ENCODE results near the gene WNK2. TPM values are rescaled to one million over a fixed set of nuclear protein-coding genes. Genes with fewer than 3 reads are reported as not detected.
A peak's percentile ranks its signal among the peaks of the same experiment; 100 is the strongest.

WNK2 gene
- total RNA-seq, 1 experiment from 2014 or later, result 0.07 TPM

GRCh38 chr9:93302586-93303257 lies 118.8 kb downstream of the WNK2 start:
- POLR2A ChIA-PET, result interaction anchor here (0.9 kb wide), 2 partner anchors 10 to 183 kb away, joined by 4 to 5 read pairs; no protein-coding TSS in a partner anchor
- BruUV-seq (replicated peaks), result no TSS peak
- Mint-ChIP-seq H3K4me3 (ENCODE audit: unreplicated experiment) (no peak overlapping the region), H3K36me3 (ENCODE audit: insufficient read depth, unreplicated experiment) (no peaks in the 10 kb centered on the region), H3K27ac (ENCODE audit: low read depth, unreplicated experiment) (no peak overlapping the region), H3K9me3 (ENCODE audit: unreplicated experiment) (no peaks in the 10 kb centered on the region), H3K4me1 (ENCODE audit: insufficient read depth, unreplicated experiment) (no peaks in the 10 kb centered on the region), H3K27me3 (ENCODE audit: insufficient read depth, unreplicated experiment) (no peaks in the 10 kb centered on the region)
- CTCF ChIA-PET, result interaction anchor here (0.6 to 2.5 kb wide), 32 partner anchors 10 to 502 kb away, joined by 3 to 19 read pairs (median 3); no protein-coding TSS in a partner anchor
- DNase-seq (ENCODE audit: unreplicated experiment), result peak; percentile 69
- intact Hi-C loops (cut with micrococcal nuclease), result loop anchor here (1.0 to 10.0 kb wide), 2 partner anchors 142 to 298 kb away; no protein-coding TSS in a partner anchor
- TF ChIP-seq CTCF (IDR thresholded peaks at IDR 0.05; ENCODE audit: unreplicated experiment), result peak; percentile 54

- ChIA-PET POLR2A (interaction anchor here (0.9 kb wide), 2 partner anchors 10 to 183 kb away, joined by 4 to 5 read pairs; no protein-coding TSS in a partner anchor), CTCF (interaction anchor here (0.6 to 2.5 kb wide), 30 partner anchors 9 to 347 kb away, joined by 3 to 19 read pairs (median 3); no protein-coding TSS in a partner anchor)
- Mint-ChIP-seq H3K36me3 (ENCODE audit: insufficient read depth, unreplicated experiment) (no peaks in the 10 kb centered on the region), H3K27me3 (ENCODE audit: insufficient read depth, unreplicated experiment) (no peaks in the 10 kb centered on the region), H3K27ac (ENCODE audit: low read depth, unreplicated experiment) (no peak overlapping the region), H3K4me3 (ENCODE audit: unreplicated experiment) (no peak overlapping the region), H3K9me3 (ENCODE audit: unreplicated experiment) (no peaks in the 10 kb centered on the region), H3K4me1 (ENCODE audit: insufficient read depth, unreplicated experiment) (no peaks in the 10 kb centered on the region)
- BruUV-seq (replicated peaks), result no TSS peak
- intact Hi-C loops (cut with micrococcal nuclease), result loop anchor here (10.0 kb wide), 1 partner anchor 299 kb away; no protein-coding TSS in a partner anchor
- no peak for DNase-seq (ENCODE audit: unreplicated experiment)
- no peak for TF ChIP-seq CTCF (IDR thresholded peaks at IDR 0.05; ENCODE audit: unreplicated experiment)
Measured at GRCh38 chr9:93303258-93303771, 119.4 kb downstream of the WNK2 start.

DNA sequence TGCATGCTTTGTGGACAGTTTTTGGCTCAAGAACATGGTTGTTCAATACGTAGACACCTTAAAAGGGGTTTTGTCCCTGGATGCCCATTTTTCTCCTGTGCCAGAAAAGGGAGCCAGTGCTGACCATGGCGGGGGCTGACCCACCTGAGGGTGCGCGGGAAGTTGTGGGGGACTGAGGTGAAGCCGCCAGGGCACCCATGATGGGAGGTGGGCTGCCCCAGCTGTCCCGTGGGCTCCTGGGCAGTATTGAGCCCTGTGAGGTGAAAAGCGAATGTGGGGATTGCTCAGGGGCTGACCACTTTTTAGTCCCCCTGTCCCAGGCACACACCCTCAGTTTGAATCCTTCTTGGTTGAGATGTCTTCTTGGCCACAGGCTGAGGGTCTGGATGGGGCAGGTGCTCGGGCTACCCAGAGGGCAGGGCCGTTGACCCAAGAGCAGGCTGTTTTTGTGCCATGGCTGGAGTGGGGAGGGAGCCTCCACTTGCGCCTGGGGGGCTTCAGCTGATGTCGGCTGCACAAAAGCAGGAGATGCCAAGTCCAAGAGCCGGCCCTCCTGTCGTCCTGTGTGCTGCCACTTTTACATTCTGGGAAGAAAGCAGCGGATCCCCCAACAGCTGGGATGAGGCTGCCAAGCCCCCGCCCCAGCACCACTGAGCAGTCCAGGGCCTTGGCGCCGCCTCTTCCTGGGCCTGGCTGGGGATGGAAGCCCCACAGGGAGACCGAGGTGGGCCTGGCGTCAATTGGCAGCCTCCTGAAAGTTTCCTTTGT lies 120.1 kb downstream of the WNK2 start:
- POLR2A ChIA-PET, result no interaction called here
- TF ChIP-seq CTCF (IDR thresholded peaks at IDR 0.05; ENCODE audit: unreplicated experiment), result no peak
- H3K4me1 Mint-ChIP-seq (ENCODE audit: insufficient read depth, unreplicated experiment), result no peaks in the 10 kb centered on the region
- no peak overlapping the region for H3K4me3 Mint-ChIP-seq (ENCODE audit: unreplicated experiment)
- H3K9me3 Mint-ChIP-seq (ENCODE audit: unreplicated experiment), result no peaks in the 10 kb centered on the region
- DNase-seq (ENCODE audit: unreplicated experiment), result no peak
- intact Hi-C loops (cut with micrococcal nuclease), result loop anchor here (10.0 kb wide), 1 partner anchor 299 kb away; no protein-coding TSS in a partner anchor
- peaks cover 5% of the 10 kb centered on the region for H3K27me3 Mint-ChIP-seq (ENCODE audit: insufficient read depth, unreplicated experiment)
- no peaks in the 10 kb centered on the region for H3K36me3 Mint-ChIP-seq (ENCODE audit: insufficient read depth, unreplicated experiment)
- H3K27ac Mint-ChIP-seq (ENCODE audit: low read depth, unreplicated experiment), result no peak overlapping the region
- BruUV-seq (replicated peaks), result no TSS peak
- CTCF ChIA-PET, result interaction anchor here (0.6 to 2.5 kb wide), 13 partner anchors 15 to 299 kb away, joined by 3 to 19 read pairs (median 3); no protein-coding TSS in a partner anchor

All from MCF 10A (cell line).